T47D (cell line): ENCODE results near the gene FAF2.
"Not testable (repeated sequence)": the region's sequence is repeated elsewhere in the genome, so short reads cannot be mapped to it uniquely, and the experiment has no call there.

Experiments used
- DNase-seq, 2 experiments: peaks; one replicate each; pipeline versions ENCODE4 v3.0.0 to v3.0.0-alpha.2; 2011 to 2012; ENCODE audit warnings: low read depth in 1 of 2, low spot score in 1 of 2
- JUND ChIP-seq: IDR thresholded peaks from 2 replicates; pipeline ENCODE4 v1.6.1; 2012; ENCODE audit warnings: low read depth
- in situ Hi-C: cut with HindIII; loops from 2 replicates; pipeline ENCODE4 v1.10.0; 2016; ENCODE audit warnings: low sequenced_read_pairs, low pct_unique_long_range_greater_than_20kb

FAF2 gene

GRCh38 chr5:176447978-176448608, at the start of gene FAF2:
Gene FAF2 (plus strand): TSS chr5:176448385. CDS start chr5:176448408, 23 bp downstream.
- DNase-seq: peak; percentile 99
- in situ Hi-C loops: no loop called here
- no peak for TF ChIP-seq JUND

GRCh38 chr5:176400382-176401156, 47.6 kb upstream of the FAF2 start:
- TF ChIP-seq JUND: no peak
- in situ Hi-C loops: no loop called here
- no peak for DNase-seq

GRCh38 chr5:176401281-176402205, 46.6 kb upstream of the FAF2 start:
- in situ Hi-C loops: no loop called here
- TF ChIP-seq JUND: no peak
- no peak for DNase-seq

GRCh38 chr5:176405656-176406435, 42.3 kb upstream of the FAF2 start:
- DNase-seq: no peak
- TF ChIP-seq JUND: no peak
- in situ Hi-C loops: no loop called here

GRCh38 chr5:176406436-176407052, 41.6 kb upstream of the FAF2 start:
- DNase-seq: no peak
- in situ Hi-C loops: no loop called here
- no peak for TF ChIP-seq JUND

GRCh38 chr5:176407456-176408251, 40.5 kb upstream of the FAF2 start:
- TF ChIP-seq JUND: no peak
- in situ Hi-C loops: no loop called here
- no peak for DNase-seq

- DNase-seq, in situ Hi-C loops: not testable (repeated sequence)
Measured at GRCh38 chr5:176408252-176408573, 40.0 kb upstream of the FAF2 start.

GRCh38 chr5:176408590-176408989, 39.6 kb upstream of the FAF2 start:
- DNase-seq: no peak
- TF ChIP-seq JUND: no peak
- in situ Hi-C loops: no loop called here

GRCh38 chr5:176409765-176410164, 38.4 kb upstream of the FAF2 start:
- in situ Hi-C loops: no loop called here
- no peak for DNase-seq
- no peak for TF ChIP-seq JUND

- no peak for TF ChIP-seq JUND
- DNase-seq: no peak
- in situ Hi-C loops: no loop called here
Measured at GRCh38 chr5:176410486-176411180, 37.6 kb upstream of the FAF2 start.
